Coronary artery (tissue), 2 donors: ENCODE measurements around the gene SLMAP.

Experiments used
- DNase-seq: peaks from one replicate; pipeline ENCODE4 v3.0.0-alpha.2; 2017; ENCODE audit warnings: low spot score
- H3K27ac ChIP-seq, 2 donors: fragments of 200-600 bp; sonication (generic); one replicate each; pipeline ENCODE4 v1.5.1; 2016 to 2019
- H3K4me3 ChIP-seq: fragments of 200-600 bp; sonication (generic); 2 replicates; pipeline ENCODE4 v1.5.1; 2016; ENCODE audit warnings: mild to moderate bottlenecking, moderate library complexity
- TF ChIP-seq, protein P1 (sequence below): fragments of 200-600 bp; sonication (generic); IDR thresholded peaks from one replicate; pipeline ENCODE4 v1.5.1; 2019; ENCODE audit warnings: antibody characterized with exemption

Gene SLMAP

DNA sequence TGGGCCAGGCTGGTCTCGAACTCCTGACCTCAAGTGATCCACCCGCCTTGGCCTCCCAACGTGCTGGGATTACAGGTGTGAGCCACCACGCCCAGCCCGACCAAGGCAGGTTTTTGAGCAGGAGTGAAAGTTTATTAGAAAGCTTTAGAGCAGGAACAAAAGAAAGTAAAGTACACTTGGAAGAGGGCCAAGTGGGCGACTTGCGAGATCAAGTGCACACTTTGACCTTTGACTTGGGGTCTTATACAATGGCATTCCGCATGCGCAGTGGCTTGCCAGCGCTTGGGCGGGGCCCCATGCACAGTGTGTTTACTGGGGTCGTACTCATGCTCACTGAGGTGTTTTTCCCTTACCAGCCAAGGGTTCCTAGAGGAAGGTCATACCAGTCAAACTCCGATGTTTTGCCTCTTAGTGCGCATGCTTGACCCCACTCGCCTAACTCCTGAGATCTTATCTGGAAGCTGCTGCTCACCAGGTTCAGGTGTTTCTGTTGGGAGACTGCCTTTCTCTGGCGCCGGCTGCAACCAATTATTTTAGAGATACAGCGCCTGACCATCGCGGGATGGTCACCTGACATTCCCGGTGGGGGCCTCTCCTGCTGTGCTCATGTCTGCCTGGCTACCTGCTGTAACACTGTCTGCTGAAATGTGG lies 205.2 kb downstream of the SLMAP start:
- H3K4me3 ChIP-seq: no peak overlapping the region
- TF ChIP-seq, protein P1, sequence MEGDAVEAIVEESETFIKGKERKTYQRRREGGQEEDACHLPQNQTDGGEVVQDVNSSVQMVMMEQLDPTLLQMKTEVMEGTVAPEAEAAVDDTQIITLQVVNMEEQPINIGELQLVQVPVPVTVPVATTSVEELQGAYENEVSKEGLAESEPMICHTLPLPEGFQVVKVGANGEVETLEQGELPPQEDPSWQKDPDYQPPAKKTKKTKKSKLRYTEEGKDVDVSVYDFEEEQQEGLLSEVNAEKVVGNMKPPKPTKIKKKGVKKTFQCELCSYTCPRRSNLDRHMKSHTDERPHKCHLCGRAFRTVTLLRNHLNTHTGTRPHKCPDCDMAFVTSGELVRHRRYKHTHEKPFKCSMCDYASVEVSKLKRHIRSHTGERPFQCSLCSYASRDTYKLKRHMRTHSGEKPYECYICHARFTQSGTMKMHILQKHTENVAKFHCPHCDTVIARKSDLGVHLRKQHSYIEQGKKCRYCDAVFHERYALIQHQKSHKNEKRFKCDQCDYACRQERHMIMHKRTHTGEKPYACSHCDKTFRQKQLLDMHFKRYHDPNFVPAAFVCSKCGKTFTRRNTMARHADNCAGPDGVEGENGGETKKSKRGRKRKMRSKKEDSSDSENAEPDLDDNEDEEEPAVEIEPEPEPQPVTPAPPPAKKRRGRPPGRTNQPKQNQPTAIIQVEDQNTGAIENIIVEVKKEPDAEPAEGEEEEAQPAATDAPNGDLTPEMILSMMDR: no peak
- DNase-seq: no peak
- no peak overlapping the region for H3K27ac ChIP-seq

DNA sequence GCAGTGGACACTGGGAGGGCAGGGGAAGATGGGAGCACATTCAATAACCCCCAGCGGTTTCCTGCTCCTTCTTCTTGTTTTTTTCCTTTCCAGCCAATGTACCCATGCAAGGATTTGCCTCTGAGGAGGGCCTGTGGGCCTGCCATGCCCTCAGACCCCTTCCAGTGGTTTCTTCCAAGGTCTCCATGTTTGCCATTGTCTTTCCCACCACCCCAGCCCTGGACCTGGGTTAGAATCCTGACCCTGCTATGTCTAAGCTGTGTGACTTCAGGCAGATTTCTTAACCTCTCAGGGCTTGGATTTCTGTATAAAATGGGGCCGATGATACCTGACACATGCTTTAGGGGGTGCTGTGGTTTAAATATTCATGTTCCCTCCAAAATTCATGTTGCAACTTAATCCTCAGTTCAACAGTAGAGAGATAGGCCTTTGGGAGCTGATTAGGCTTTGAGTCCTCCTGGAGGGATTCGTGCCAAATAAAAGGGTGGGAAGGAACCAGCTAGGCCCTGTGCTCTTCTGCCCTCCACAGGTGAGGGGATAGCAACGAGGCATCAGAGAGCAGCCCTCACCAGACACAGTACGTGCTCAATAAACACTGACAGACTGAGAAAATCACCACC lies 205.8 kb downstream of the SLMAP start:
- no peak for DNase-seq

DNA sequence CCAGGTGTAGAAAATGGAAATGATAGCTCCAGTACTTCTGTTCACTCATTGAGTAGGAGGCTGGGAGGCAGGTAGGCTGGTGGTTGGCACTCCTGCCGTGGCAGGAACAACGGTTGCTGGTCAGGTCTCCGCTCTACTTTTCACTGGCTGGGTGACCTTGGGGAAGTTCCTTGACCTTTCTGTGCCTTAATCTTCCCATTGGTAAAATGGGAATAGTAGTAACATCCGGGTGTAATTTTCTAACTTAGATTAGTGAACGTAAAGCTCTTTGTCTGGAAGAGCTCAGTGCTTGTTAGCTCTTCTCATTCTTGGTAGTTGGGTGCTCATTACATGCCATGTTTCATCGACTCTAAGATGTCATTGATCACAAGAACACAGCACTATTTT lies 206.3 kb downstream of the SLMAP start:
- no peak for DNase-seq
- TF ChIP-seq, protein P1: no peak
- Histone ChIP-seq H3K27ac (no peak overlapping the region), H3K4me3 (no peak overlapping the region)

More for the DNA sequence above, 205.8 kb downstream of the SLMAP start:
- Histone ChIP-seq H3K4me3 (no peak overlapping the region), H3K27ac (no peak overlapping the region)
- TF ChIP-seq, protein P1: no peak

DNA sequence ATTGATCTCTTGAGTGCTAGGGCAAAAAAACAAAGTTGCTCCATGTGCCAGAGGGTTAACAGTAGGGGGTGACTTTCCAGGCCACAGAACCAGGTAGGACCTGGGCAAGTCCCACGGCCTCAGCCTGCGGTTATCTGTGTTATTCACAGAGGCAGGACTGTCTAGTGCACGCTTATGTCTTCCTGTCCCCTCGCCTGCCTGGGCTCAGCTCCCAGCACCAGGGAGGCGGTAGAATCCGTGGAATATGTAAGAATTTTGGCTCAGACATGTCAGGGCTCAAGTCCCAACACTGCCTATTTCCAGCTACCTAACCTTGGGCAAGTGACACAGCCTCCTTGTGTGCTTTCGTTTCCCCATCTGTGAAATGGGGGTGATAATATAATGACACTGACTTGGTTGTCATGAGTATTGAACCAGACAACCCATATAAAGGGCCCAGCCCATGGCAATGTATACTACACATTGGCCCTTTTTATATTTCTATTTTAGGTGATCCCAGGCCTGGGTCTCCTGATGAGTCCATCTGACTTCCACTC lies 207.8 kb downstream of the SLMAP start:
- no peak overlapping the region for H3K4me3 ChIP-seq
- DNase-seq: no peak
- TF ChIP-seq, protein P1: no peak
- no peak overlapping the region for H3K27ac ChIP-seq

DNA sequence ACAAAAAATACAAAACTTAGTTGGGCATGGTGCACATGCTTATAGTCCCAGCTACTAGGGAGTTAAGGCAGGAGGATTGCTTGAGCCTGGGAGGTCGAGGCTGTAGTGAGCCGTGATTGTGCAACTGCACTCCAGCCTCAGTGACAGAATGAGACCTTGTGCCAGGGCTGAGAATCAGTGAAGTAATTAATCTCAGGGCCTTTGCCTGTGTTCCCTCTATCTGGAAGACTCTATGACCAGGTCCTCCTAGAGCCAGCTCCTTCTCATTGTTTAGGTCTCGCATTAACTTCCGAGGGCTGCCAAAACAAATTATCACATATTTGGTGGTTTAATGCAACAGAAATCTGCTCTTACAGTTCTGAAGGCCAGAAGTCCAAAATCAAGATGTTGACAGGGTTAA lies 210.7 kb downstream of the SLMAP start:
- Histone ChIP-seq H3K27ac (no peak overlapping the region), H3K4me3 (no peak overlapping the region)
- TF ChIP-seq, protein P1: no peak
- no peak for DNase-seq

DNA sequence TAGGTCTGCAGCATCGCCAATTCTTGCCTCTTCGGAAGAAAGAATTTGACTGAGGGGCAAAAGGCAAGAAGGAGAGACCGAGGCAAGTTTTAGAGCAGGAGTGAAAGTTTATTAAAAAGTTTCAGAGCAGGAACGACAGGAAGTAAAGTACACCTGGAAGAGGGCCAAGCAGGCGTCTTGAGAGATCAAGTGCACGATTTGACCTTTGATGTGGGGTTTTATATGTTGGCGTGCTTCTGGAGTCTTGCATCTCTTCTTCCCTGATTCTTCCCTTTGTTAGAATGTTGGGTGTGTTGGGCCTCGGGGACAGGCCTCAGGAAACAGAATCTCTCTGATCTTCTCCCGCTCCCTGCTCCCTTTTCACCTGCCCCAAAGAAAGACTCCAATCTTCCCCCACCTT lies 211.5 kb downstream of the SLMAP start:
- TF ChIP-seq, protein P1: no peak
- Histone ChIP-seq H3K27ac (no peak overlapping the region), H3K4me3 (no peak overlapping the region)
- DNase-seq: no peak

DNA sequence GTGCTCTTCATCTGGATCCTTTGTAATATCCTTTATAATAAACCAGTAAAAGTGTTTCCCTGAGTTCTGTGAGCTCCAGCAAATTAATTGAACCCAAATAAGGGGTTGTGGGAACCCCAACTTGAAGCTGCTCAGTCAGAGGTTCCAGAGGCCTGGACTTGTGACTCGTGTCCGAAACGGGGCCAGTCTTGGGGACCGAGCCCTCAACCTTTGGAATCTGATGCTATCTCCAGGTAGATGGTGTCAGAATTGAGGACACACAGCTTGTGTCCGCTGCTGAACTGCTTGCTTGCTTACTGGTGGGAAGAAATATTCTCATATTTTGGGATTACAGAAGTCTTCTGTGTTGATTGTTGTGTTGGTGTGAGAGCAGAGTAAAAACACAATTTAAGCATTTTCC lies 212.4 kb downstream of the SLMAP start:
- no peak overlapping the region for H3K4me3 ChIP-seq
- TF ChIP-seq, protein P1: no peak
- H3K27ac ChIP-seq: no peak overlapping the region
- DNase-seq: no peak
